Right lobe of liver (tissue), 4 donors: ENCODE results near the gene INSR.

Source experiments
- CTCF ChIP-seq, 4 donors: fragments of 200-600 bp in 3 of 4; fragments of 450-650 bp in 1 of 4; IDR thresholded peaks; one replicate each; pipeline versions ENCODE4 v1.5.1 to v1.8.0; 2016 to 2022; ENCODE audit warnings: antibody characterized with exemption in 4 of 4, mild to moderate bottlenecking in 2 of 4
- POLR2A ChIP-seq: fragments of 450-650 bp; IDR thresholded peaks from one replicate; pipeline ENCODE4 v1.6.1; 2017; ENCODE audit warnings: antibody characterized with exemption, mild to moderate bottlenecking
- donor health status: DM: no; HTN: no; CAD: no.
- donor health status: DM: no; HTN: no; CAD: no.
- donor health status: DM: no; HTN: yes; CAD: no.

GRCh38 chr19:7099597-7099921 is 194.7 kb downstream of the INSR start:
- no peak for TF ChIP-seq CTCF (IDR thresholded peaks at IDR 0.05)
- TF ChIP-seq POLR2A: no peak
